HL-60/S4 treated with retinoic acid at 250 ng/mL for 4 days and 3 days (cell line): ENCODE measurements around the gene EHD2.
"Not testable (repeated sequence)": the region's sequence is repeated elsewhere in the genome, so short reads cannot be mapped to it uniquely, and the experiment has no call there.

Source experiments
- in situ Hi-C: fragments of 300-500 bp; cut with MboI; formaldehyde crosslinking; loops from 2 replicates; pipeline ENCODE4 v1.7.0; 2022; ENCODE audit warnings: low sequenced_read_pairs

The EHD2 gene

DNA sequence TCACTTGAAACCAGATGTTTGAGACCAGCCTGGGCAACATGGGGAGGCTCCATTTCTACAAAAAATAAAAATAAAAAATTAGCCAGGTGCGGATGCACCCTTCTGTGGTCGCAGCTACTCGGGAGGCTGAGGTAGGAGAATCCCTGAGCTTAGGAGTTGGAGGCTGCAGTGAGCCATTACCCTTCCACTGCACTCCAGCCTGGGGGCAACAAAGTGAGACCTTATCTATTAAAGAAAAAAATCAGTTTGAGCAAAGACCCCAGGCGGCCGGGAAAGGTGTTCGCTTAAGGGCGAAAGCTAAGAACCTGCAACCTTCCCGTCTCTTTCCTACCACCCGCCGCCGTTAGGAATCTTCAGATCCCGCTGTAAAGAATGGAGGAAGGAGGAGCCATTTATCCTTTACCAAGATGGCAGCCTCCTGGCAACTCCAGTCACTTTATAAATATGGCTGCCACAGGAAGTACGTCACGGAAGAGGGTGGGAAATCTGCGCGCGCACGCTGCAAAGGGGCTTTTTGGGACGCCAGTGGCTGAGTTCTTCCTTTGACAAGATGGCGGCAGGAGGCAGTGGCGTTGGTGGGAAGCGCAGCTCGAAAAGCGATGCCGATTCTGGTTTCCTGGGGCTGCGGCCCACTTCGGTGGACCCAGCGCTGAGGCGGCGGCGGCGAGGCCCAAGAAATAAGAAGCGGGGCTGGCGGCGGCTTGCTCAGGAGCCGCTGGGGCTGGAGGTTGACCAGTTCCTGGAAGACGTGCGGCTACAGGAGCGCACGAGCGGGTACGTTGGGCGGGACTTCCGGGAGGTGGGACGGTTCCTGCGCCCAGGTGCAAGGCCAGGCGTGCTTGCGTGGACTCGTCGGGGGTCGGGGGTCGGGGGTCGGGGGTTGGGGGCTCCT lies 32.0 kb downstream of the EHD2 start, which contains the start of gene NOP53:
NOP53 (plus strand) TSS at position 537 of the 892 bp plus-strand sequence; CDS start at position 551, 14 bp downstream.
- in situ Hi-C loops, result no loop called here

DNA sequence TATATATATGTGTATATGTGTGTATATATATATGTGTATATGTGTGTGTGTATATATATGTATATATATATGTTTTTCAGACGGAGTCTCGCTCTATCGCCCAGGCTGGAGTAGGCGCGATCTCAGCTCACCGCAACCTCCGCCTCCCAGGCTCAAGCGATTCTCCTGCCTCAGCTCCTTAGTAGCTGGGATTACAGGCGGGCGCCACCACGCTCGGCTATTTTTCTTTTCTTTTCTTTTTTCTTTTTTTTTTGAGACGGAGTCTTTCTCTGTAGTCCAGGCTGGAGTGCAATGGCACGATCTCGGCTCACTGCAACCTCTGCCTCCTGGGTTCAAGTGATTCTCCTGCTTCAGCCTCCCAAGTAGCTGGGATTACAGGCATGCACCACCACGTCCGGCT lies 32.9 kb downstream of the EHD2 start:
- in situ Hi-C loops, result not testable (repeated sequence)

DNA sequence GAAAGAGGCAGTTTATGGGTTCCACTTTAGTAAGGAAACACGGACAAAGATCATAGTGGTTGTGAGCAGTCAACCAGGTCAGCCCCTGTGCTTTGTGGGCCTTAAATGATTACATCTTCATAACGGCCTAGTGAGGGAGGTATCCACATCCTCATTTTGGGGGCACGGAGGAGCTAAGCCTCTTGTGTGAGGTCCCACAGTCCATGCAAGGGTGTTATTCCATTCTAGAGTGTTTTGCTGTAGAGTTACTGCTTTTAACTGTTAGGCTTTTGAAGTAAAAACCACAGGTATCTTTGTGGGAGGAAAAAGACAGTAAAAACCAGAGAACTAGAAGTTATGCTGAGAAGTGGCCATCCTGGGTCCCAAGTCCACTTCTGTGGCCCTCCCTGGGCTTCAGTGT lies 36.1 kb downstream of the EHD2 start:
- in situ Hi-C loops, result no loop called here

DNA sequence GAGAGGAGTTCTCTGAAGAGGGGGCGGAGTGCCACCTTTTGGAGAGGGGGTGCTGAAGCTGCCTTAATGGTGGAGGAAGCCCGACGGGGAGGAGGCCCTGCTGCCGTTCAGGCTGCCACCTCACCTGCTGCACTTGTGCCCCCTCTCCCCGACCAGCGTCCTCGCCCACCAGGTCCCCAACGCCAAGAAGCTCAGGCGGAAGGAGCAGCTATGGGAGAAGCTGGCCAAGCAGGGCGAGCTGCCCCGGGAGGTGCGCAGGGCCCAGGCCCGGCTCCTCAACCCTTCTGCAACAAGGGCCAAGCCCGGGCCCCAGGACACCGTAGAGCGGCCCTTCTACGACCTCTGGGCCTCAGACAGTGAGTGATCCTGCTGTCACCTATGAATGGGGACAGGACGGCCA lies 37.5 kb downstream of the EHD2 start:
- in situ Hi-C loops, result no loop called here

DNA sequence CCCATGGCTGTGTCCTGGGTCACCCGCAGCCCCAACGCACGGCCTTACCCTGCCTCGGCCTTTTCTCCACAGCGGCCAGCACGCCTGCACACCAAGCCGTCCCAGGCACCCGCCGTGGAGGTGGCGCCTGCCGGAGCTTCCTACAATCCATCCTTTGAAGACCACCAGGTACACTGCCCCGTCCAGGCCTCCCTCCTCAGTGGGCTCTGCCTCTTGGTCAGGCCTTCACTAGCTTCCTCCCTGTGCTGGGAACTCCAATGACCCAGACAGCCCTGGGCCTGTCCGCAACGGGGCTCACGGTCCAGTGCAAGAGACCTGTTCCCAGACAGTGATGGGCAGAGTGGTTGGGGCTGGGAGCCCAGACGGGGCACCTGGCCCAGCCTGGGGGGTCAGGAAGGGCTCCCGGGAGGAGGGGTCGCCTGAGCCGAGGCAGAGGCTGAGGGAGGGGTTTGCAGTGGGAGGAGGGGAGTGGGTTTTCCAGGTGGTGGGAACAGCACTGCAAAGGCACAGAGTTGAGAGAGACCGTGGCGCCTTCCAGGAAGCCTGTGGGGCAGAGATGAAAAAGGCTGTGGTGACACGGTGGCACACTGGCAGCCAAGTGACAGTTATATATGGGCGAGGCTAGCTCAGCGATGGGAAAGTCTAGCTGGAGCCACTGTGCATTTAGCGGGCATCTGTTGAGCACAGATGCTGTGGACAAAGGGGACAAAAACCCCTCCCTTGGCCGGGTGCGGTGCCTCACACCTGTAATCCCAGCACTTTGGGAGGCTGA lies 39.4 kb downstream of the EHD2 start:
- in situ Hi-C loops, result no loop called here

DNA sequence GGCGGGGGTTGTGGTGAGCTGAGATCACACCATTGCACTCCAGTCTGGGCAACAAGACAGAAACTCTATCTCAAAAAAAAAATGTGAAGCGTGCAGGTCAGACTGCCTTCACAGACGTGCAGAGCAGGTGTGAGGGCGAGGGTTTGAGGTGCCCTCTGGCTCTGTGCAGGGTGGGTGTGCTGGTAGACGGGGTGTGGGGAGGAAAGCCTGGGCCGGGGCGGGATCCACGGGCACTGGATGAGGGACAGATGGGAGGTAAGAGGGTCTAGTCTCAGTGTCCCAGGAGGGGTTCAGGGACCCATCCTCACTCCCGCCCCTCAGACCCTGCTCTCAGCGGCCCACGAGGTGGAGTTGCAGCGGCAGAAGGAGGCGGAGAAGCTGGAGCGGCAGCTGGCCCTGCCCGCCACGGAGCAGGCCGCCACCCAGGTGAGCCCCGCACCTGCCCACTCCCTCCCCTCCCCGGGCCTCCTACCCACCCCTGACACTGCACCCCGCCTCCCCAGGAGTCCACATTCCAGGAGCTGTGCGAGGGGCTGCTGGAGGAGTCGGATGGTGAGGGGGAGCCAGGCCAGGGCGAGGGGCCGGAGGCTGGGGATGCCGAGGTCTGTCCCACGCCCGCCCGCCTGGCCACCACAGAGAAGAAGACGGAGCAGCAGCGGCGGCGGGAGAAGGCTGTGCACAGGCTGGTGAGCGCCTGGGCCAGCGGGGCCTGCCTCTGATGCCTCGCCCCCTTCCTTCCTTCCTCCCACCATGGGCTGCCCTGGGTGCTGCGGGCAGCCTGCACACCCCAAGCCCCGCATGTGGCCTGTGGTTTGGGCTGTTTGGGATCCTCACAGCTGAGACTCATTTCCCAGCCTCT lies 41.2 kb downstream of the EHD2 start:
- in situ Hi-C loops, result no loop called here

DNA sequence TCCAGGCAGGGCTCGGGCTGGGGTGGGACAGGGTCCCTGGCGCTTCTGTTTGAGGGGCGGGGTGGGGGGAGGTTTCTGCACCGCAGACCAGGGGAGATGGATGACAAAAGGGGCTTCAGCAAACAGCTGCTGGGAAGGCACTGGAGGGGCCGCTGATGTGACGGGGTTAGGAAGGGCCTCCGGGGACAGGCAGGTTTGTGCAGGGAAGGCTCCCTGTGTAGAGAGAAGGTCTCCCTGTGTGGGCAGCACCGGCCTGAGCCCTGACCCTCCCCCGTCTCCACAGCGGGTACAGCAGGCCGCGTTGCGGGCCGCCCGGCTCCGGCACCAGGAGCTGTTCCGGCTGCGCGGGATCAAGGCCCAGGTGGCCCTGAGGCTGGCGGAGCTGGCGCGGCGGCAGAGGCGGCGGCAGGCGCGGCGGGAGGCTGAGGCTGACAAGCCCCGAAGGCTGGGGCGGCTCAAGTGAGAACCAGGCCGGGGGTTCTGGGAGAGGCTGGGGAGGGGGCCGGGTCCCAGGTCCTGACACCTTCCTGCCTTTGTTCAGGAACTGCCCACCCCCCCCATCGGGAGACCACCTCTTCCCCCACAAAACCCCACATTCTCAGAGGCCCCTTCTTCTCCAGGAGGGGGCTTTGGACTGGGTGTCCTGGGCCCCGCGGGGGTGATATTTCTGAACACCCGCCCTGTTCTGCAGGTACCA lies 42.0 kb downstream of the EHD2 start:
- in situ Hi-C loops, result no loop called here

DNA sequence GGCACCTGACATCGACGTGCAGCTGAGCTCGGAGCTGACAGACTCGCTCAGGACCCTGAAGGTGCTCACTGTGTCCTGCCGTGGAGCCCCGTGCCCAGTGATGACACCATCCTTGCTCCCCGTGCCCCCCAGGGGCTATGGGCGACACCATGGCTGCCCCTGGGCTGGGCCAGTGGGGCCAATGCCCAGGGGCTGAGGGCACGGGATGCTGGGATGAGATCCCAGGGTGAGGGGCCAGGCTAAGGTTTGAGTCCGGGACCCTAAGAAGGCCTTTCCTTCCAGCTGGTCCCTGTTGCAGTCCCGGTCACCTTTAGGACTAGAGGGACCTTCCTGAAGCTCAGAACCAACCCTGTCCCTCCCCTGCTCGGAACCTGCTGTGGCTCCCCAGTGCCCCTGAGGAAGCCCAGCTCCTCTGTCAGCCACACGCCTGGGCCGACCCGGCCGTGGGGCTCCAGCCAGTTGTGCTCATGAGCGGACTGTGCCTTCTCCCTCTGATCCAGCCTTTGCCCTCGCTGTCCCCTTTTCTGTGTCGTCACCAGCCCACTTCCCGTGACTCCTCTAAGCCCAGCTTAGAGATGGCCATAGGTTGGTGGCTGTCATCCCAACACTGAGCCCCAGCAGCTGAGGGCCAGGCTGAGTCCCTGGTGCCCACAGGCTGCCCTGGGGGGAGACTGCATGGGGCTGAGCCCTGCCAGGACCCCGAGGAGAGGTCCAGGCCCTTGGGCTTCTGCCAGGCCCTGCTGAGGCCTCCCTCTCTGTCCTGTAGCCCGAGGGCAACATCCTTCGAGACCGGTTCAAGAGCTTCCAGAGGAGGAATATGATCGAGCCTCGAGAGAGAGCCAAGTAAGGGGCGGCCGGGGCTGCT lies 42.8 kb downstream of the EHD2 start:
- in situ Hi-C loops, result no loop called here

DNA sequence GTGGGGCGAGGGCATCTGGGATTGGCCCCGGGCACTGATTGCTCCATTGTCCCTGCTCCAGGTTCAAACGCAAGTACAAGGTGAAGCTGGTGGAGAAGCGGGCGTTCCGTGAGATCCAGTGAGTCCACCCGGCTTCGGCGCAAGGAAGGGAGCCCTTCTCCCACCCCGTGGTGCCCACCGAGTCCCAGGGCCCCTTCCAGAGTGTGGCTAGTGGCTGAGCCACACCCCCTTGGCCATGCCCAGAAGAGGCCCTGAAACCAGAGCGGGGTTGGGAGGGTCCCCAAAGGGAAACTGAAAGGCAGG lies 43.4 kb downstream of the EHD2 start:
- in situ Hi-C loops, result no loop called here

DNA sequence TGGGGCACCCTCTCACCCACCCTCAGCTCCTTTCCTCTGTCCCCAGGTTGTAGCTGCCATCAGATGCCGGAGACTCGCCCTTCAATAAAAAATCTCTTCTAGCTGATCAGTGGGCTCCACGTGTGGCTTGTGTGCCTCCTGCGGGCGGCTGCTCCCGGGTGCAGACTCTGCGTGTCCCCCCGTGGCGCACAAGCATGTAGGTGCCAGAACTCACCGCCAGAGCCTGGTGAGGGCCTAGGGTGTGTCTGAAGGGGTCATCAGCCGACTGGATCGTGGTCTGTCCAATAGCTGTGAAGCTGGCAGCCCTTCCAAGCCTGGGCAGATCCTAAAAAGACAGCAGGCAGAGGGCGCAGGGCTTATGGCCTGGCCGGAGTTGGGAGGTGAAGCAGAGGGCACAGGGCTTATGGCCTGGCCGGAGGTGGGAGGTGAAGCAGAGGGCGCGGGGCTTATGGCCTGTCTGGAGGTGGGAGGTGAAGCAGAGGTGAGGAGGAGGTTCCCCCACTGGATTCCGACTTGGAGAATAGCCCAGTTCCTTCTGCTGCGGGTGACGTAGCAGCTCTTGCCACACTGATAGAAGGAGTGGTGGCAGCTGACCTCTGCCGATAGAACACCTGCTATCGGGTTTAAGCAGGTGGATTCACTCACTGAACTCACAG lies 43.9 kb downstream of the EHD2 start:
- in situ Hi-C loops, result no loop called here

DNA sequence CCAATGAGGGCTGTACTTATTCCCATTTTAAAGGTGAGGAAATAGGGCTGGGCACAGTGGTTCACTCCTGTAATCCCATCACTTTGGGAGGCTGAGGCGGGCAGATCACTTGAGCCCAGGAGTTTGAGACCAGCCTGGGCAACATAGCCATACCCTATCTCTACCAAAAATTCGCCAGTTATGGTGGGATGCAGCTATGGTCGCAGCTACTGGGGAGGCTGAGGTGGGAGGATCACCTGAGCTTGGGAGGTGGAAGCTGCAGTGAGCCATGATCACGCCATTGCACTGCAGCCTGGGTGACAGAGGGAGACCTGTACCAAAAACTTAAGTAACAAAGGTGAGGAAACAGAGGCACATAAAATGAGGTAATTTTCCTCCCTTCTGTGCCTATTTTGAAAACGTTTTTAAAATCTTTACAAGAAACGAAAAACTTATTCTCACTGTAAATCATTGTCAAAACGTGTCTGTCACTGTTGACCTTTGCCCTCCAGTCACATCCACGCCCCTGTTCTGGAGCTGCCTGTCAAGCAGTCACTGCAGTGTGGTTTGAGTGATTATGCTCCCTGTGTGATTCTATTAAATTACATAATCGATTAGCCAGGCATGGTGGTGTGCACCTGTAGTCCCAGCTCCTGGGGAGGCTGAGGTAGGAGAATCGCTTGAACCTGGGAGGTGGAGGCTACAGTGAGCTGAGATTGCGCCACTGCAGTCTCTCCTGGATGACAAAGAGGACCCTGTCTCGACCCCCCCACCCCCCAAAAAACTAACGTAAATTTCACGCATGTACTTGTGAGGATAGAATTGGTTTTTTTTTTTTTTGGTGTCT lies 44.6 kb downstream of the EHD2 start:
- in situ Hi-C loops, result no loop called here

DNA sequence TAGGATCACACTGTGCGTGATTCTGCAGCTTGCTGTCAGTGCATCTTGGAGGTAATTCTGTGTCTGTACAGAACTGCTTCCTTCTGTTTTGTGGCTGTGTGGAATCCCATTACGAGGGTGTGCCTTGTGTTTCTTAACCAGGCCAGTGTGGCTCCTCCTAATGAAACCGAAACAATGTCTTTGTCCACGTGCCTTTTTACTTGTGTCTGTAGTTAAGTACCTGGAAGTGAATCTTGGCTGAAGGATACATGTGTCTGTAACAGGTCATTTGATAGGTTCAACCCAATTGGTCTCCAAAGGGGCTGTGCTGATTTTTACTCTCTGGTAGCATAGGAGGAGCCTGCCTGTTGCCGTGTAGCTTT lies 45.2 kb downstream of the EHD2 start:
- in situ Hi-C loops, result no loop called here

DNA sequence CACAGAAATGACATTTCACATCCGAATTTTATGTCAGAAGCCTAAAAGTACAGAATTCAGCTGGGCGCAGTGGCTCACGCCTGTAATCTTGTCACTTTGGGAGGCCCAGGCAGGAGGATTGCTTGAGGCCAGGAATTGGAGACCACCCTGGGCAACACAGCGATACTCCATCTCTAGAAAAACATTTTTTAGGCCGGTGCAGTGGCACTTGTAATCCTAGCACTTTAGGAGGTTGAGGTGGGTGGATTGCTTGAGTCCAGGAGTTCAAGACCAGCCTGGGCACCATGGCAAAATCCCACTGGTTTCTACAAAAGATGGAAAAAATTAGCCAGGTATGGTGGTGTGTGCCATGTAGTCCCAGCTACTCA lies 47.4 kb downstream of the EHD2 start:
- in situ Hi-C loops, result no loop called here

DNA sequence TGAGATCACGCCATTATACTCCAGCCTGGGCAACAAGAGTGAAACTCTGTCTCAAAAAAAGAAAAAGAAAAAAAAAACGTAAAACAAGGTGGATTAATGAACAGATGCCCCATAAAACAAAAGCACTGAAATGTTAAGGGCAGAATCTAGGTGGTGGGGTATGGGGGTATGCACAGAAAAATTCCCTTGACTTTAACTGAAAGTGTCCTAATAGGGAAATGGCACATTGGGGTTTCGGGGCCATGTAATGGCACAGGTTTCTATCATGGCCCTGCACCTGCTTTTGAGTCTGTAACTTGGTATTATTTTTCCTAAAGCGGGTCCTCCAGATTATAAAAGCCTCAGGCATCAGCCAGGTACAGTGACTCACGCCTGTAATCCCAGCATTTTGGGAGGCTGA lies 48.3 kb downstream of the EHD2 start:
- in situ Hi-C loops, result no loop called here

DNA sequence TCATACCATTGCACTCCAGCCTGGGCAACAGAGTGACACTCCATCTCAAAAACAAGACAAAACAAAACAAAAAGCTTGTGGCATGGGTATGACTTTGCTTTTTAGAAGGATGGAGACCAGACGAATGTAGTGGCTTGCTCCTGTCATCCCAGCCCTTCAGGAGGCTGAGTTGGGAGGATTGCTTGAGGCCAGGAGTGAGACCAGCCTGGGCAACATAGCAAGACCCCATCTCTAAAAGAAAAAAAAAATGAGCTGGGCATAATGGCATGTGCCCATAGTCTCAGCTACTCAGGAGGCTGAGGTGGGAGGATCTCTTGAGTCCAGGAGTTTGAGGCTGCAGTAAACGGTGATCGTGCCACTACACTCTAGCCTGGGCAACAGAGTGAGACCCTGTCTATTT lies 48.9 kb downstream of the EHD2 start:
- in situ Hi-C loops, result no loop called here

DNA sequence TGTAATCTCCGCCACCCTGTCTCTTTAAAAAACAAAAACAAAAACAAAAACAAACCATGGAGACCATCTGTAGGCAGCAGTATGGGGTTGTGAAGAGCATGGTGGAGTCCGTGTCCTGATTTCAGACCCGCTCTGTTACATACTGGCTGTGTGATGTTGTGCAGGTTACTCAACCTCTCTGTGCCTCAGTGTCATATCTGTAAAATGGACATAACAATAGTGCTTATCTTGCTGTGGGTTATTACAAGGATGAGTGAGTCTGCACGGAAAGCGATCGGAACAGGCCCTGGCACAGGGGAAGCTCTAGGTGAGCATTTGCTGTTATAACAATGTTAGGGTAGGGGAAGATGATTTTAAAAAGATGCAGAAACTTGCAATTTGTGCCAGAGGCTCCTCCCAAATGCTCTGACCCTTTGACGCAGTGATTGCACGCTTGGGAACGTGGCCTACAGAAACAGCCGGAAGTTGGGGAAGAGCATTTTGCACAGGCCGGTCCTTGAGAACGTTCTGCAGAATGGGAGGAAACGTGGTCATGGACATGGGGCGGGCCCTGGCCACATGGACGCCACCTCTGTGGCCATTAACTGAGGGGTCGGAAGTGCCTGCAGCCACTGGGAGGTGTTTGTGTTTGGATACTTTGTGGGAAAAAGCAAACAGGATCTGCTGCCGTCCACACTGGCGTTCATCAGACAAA lies 49.5 kb downstream of the EHD2 start:
- in situ Hi-C loops, result no loop called here

DNA sequence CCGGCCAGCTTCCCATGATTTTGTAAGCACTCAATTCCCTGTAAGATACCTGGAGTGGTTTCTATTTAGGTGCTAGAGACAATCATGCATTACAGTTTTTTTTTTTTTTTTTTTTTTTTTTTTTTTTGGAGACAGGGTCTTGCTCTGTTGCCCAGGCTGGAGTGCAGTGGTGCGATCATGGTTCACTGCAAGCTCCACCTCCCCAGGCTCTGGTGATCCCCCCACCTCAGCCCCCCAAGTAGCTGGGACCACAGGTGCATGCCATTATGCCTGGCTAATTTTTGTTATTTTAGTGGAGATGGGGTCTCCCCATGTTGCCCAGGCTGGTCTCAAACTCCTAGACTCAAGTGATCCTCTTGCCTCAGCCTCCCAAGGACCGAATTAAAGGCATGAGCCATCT lies 51.5 kb downstream of the EHD2 start:
- in situ Hi-C loops, result not testable (repeated sequence)
